Iris pigment epithelial cell (primary cell): ENCODE measurements around the gene WIF1.

Source experiments
- DNase-seq: peaks from one replicate; pipeline ENCODE4 v3.0.0-alpha.2; 2011; ENCODE audit warnings: low read depth

The WIF1 gene

GRCh38 chr12:65122703-65123102 is 1.6 kb upstream of the WIF1 start:
- DNase-seq: no peak

- DNase-seq: no peak
Measured at GRCh38 chr12:65121956-65122469, 908 bp upstream of the WIF1 start.

GRCh38 chr12:65119063-65119462 is 2.0 kb downstream of the WIF1 start:
- DNase-seq: no peak

GRCh38 chr12:65113621-65114035 is 7.5 kb downstream of the WIF1 start:
- DNase-seq: no peak

GRCh38 chr12:65106948-65107347 is 14.2 kb downstream of the WIF1 start:
- peak; percentile 12 for DNase-seq

- DNase-seq: no peak
Measured at GRCh38 chr12:65100140-65100539, 21.0 kb downstream of the WIF1 start.

- no peak for DNase-seq
Measured at GRCh38 chr12:65099182-65099581, 21.9 kb downstream of the WIF1 start.

- DNase-seq: no peak
Measured at GRCh38 chr12:65098364-65098763, 22.7 kb downstream of the WIF1 start.

GRCh38 chr12:65094722-65095121 is 26.4 kb downstream of the WIF1 start:
- DNase-seq: no peak

GRCh38 chr12:65093606-65094005 is 27.5 kb downstream of the WIF1 start:
- no peak for DNase-seq

GRCh38 chr12:65090461-65090860 is 30.6 kb downstream of the WIF1 start:
- DNase-seq: no peak

GRCh38 chr12:65086236-65086635 is 34.9 kb downstream of the WIF1 start:
- no peak for DNase-seq

GRCh38 chr12:65084579-65084978 is 36.5 kb downstream of the WIF1 start:
- DNase-seq: no peak

GRCh38 chr12:65083581-65083980 is 37.5 kb downstream of the WIF1 start:
- DNase-seq: no peak

GRCh38 chr12:65082406-65082805 is 38.7 kb downstream of the WIF1 start:
- DNase-seq: no peak

- no peak for DNase-seq
Measured at GRCh38 chr12:65081496-65081895, 39.6 kb downstream of the WIF1 start.

GRCh38 chr12:65074932-65075331 is 46.2 kb downstream of the WIF1 start:
- DNase-seq: no peak

GRCh38 chr12:65069336-65069735 is 51.8 kb downstream of the WIF1 start:
- DNase-seq: no peak

GRCh38 chr12:65067383-65067782 is 53.7 kb downstream of the WIF1 start:
- no peak for DNase-seq

- no peak for DNase-seq
Measured at GRCh38 chr12:65055859-65056258, 65.2 kb downstream of the WIF1 start.

GRCh38 chr12:65051218-65051617 is 69.9 kb downstream of the WIF1 start:
- DNase-seq: no peak

GRCh38 chr12:65045269-65045668 is 75.8 kb downstream of the WIF1 start:
- DNase-seq: no peak

GRCh38 chr12:65039301-65039700 is 81.8 kb downstream of the WIF1 start:
- no peak for DNase-seq

- no peak for DNase-seq
Measured at GRCh38 chr12:65025136-65025535, 96.0 kb downstream of the WIF1 start.

- DNase-seq: no peak
Measured at GRCh38 chr12:65023485-65023884, 97.6 kb downstream of the WIF1 start.
